OCI-LY7 (cell line): ENCODE data around the gene ARSH.

Experiments used
- EZH2phosphoT487 ChIP-seq: fragments of 200-600 bp; sonication (generic); IDR thresholded peaks from 2 replicates; pipeline ENCODE4 v1.6.1; 2018; ENCODE audit warnings: low read depth, borderline replicate concordance, mild to moderate bottlenecking, mixed run types, antibody characterized with exemption, low read length, moderate library complexity, mixed read lengths
- TF ChIP-seq, protein P1 (sequence below): fragments of 200-600 bp; sonication (generic); conservative IDR thresholded peaks from 2 replicates; pipeline ENCODE4 v1.5.1; 2014; ENCODE audit warnings: mild to moderate bottlenecking, antibody characterized with exemption, low read length, moderate library complexity, mixed read lengths

DNA sequence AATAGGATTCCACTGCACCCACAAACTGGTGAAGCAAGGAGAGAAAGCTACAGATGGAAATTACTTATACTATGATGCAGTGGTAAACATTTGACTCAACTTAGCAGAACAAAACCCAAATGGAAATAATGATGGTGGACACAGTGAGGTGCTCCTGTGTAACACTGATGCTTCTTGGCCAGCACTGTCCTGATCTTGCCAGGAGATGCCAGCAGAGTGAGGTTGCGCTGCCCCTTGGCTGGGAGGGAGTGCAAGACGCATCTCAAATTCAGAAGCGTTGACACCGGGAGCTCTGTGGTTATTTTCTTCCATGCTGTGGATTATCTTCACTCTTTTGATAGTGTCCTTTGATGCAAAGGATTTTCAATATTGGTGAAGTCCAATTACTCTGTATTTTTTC is 22.0 kb upstream of the ARSH start:
- TF ChIP-seq, protein P1, sequence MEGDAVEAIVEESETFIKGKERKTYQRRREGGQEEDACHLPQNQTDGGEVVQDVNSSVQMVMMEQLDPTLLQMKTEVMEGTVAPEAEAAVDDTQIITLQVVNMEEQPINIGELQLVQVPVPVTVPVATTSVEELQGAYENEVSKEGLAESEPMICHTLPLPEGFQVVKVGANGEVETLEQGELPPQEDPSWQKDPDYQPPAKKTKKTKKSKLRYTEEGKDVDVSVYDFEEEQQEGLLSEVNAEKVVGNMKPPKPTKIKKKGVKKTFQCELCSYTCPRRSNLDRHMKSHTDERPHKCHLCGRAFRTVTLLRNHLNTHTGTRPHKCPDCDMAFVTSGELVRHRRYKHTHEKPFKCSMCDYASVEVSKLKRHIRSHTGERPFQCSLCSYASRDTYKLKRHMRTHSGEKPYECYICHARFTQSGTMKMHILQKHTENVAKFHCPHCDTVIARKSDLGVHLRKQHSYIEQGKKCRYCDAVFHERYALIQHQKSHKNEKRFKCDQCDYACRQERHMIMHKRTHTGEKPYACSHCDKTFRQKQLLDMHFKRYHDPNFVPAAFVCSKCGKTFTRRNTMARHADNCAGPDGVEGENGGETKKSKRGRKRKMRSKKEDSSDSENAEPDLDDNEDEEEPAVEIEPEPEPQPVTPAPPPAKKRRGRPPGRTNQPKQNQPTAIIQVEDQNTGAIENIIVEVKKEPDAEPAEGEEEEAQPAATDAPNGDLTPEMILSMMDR, result no peak
- no peak for TF ChIP-seq EZH2phosphoT487
